OCI-LY7 (cell line): ENCODE data around the gene SIGLEC6. TPM values are rescaled to one million over a fixed set of nuclear protein-coding genes. Genes with fewer than 3 reads are reported as not detected.

ENCODE experiments used
- BruUV-seq: library from RNA; stranded (reverse); fragments of 400-500 nt; replicated peaks from 2 replicates; lab custom pipeline; 2021; lab: Mats Ljungman, UMichigan
- CTCF ChIA-PET: fragments of 300-600 bp; sonication (Branson Sonifier 250); formaldehyde crosslinking; loops from one replicate; lab custom pipeline; 2022; ENCODE audit warnings: antibody characterized with exemption; ENCODE audit not compliant: unreplicated experiment; lab: Charles Lee
- POLR2A ChIA-PET: fragments of 300-600 bp; sonication (Branson Sonifier 250); formaldehyde crosslinking; loops from one replicate; lab custom pipeline; 2022; ENCODE audit warnings: antibody characterized with exemption; lab: Charles Lee
- DNase-seq: peaks from one replicate; pipeline ENCODE4 v3.0.0-alpha.2; 2015; ENCODE audit warnings: low spot score
- H2AFZ ChIP-seq: fragments of 200-600 bp; sonication (generic), shearing (Covaris generic); 2 replicates; pipeline ENCODE4 v1.6.1; 2014; ENCODE audit warnings: mild to moderate bottlenecking, antibody characterized with exemption, low read length, moderate library complexity
- H3K27ac ChIP-seq: fragments of 200-600 bp; sonication (generic); 2 replicates; pipeline ENCODE4 v1.5.1; 2014; ENCODE audit warnings: mixed run types, low read depth, mild to moderate bottlenecking, moderate library complexity, low read length, inconsistent platforms; ENCODE audit not compliant: poor library complexity, severe bottlenecking
- H3K36me3 ChIP-seq: fragments of 200-600 bp; sonication (generic); 2 replicates; pipeline ENCODE4 v1.6.1; 2014; ENCODE audit warnings: mild to moderate bottlenecking, antibody characterized with exemption, low read length, moderate library complexity, mixed read lengths; ENCODE audit not compliant: insufficient read depth
- H3K4me1 ChIP-seq: fragments of 200-600 bp; sonication (generic); 2 replicates; pipeline ENCODE4 v1.5.1; 2014; ENCODE audit warnings: mild to moderate bottlenecking, low read length; ENCODE audit not compliant: insufficient read depth, poor library complexity, severe bottlenecking
- H3K4me2 ChIP-seq: fragments of 200-600 bp; sonication (generic); 2 replicates; pipeline ENCODE4 v1.6.1; 2014; ENCODE audit warnings: mild to moderate bottlenecking, low read length
- H3K4me3 ChIP-seq: fragments of 200-600 bp; sonication (generic); 2 replicates; pipeline ENCODE4 v1.5.1; 2014; ENCODE audit warnings: mild to moderate bottlenecking, low read depth, low read length; ENCODE audit not compliant: poor library complexity, severe bottlenecking
- H3K79me2 ChIP-seq: fragments of 200-600 bp; sonication (generic); 2 replicates; pipeline ENCODE4 v1.6.1; 2016; ENCODE audit warnings: low read depth, mild to moderate bottlenecking, low read length, moderate library complexity, mixed read lengths; ENCODE audit not compliant: insufficient read depth
- H3K9me2 ChIP-seq: fragments of 200-600 bp; sonication (generic); 2 replicates; pipeline ENCODE4 v1.6.1; 2016; ENCODE audit warnings: mild to moderate bottlenecking, low read length, mixed read lengths; ENCODE audit not compliant: insufficient read depth
- H3K9me3 ChIP-seq: fragments of 200-600 bp; sonication (generic); 2 replicates; pipeline ENCODE4 v1.6.1; 2014; ENCODE audit warnings: mild to moderate bottlenecking, mixed run types, low read length, mixed read lengths
- H4K20me1 ChIP-seq: fragments of 200-600 bp; sonication (generic); 2 replicates; pipeline ENCODE4 v1.6.1; 2014; ENCODE audit warnings: mild to moderate bottlenecking, antibody characterized with exemption, low read length, moderate library complexity, mixed read lengths; ENCODE audit not compliant: insufficient read depth
- EZH2phosphoT487 ChIP-seq: fragments of 200-600 bp; sonication (generic); IDR thresholded peaks from 2 replicates; pipeline ENCODE4 v1.6.1; 2018; ENCODE audit warnings: low read depth, borderline replicate concordance, mild to moderate bottlenecking, mixed run types, antibody characterized with exemption, low read length, moderate library complexity, mixed read lengths
- intact Hi-C: fragments of 100-400 bp; cut with micrococcal nuclease; formaldehyde crosslinking; loops from one replicate; pipeline ENCODE4 v1.10.0; 2022; ENCODE audit not compliant: unreplicated experiment
- total RNA-seq, 2 experiments: library from RNA; depleted of rRNA in 1 of 2; stranded (reverse); fragments of >200 nt in 1 of 2; shearing (Covaris generic) in 1 of 2; gene quantifications; 2 replicates each; pipeline ENCODE4 v1.2.3, GENCODE V29; 2014 to 2022
- TF ChIP-seq, protein P1 (sequence below): fragments of 200-600 bp; sonication (generic); conservative IDR thresholded peaks from 2 replicates; pipeline ENCODE4 v1.5.1; 2014; ENCODE audit warnings: mild to moderate bottlenecking, antibody characterized with exemption, low read length, moderate library complexity, mixed read lengths

The SIGLEC6 gene
- total RNA-seq, 2 experiments from 2014 or later, result not detected

DNA sequence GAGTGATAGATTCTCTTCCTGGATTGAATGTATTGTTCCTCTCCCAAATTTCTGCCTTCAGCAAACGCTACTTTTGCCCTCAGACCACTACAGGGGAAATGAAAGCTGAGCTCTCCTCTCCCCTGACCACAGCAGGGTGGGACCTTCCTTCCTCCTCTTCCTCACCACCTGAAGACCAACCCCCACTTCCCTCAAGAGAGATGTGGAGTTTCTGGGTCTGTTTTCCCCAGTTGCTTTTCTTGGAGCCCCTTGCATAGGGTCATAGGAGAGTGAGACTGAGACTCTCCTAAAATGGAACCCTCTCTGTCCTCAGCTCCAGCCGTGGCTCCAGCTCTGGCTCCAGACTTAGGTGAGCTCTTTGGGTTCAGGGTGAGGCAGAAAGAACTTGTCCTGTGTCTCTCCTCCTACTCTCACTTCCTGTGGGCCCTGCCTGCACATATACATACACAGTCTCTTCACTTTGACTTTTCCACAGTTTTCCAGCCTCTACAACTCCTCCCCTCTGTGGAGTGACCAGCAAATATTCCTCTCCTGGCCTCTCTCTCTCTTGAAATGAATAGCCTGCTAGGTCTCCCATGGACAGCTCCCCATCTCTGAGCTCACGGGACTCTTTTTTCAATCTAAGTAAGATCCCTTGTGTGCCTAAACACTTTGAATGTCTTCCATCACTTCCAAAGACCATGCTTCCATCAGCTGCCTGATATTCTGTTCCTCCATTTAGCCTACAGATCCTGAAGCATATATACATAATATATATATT, 20.4 kb upstream of the SIGLEC6 start:
- Histone ChIP-seq H3K27ac (no peak overlapping the region), H3K9me2 (no peaks in the 10 kb centered on the region), H3K4me1 (peaks cover 6% of the 10 kb centered on the region), H4K20me1 (no peaks in the 10 kb centered on the region), H3K79me2 (no peaks in the 10 kb centered on the region), H3K4me2 (no peak overlapping the region), H3K36me3 (no peaks in the 10 kb centered on the region), H3K9me3 (no peaks in the 10 kb centered on the region), H2AFZ (no peak overlapping the region), H3K4me3 (no peak overlapping the region)
- ChIA-PET POLR2A (no interaction called here), CTCF (no interaction called here)
- no TSS peak for BruUV-seq
- intact Hi-C loops, result no loop called here
- no peak for DNase-seq
- TF ChIP-seq, protein P1, sequence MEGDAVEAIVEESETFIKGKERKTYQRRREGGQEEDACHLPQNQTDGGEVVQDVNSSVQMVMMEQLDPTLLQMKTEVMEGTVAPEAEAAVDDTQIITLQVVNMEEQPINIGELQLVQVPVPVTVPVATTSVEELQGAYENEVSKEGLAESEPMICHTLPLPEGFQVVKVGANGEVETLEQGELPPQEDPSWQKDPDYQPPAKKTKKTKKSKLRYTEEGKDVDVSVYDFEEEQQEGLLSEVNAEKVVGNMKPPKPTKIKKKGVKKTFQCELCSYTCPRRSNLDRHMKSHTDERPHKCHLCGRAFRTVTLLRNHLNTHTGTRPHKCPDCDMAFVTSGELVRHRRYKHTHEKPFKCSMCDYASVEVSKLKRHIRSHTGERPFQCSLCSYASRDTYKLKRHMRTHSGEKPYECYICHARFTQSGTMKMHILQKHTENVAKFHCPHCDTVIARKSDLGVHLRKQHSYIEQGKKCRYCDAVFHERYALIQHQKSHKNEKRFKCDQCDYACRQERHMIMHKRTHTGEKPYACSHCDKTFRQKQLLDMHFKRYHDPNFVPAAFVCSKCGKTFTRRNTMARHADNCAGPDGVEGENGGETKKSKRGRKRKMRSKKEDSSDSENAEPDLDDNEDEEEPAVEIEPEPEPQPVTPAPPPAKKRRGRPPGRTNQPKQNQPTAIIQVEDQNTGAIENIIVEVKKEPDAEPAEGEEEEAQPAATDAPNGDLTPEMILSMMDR, result no peak
- TF ChIP-seq EZH2phosphoT487, result no peak

GRCh38 chr19:51550848-51551672, 19.6 kb upstream of the SIGLEC6 start:
- no peak overlapping the region for H3K4me2 ChIP-seq
- H3K27ac ChIP-seq, result no peak overlapping the region
- no peaks in the 10 kb centered on the region for H4K20me1 ChIP-seq
- TF ChIP-seq, protein P1, result no peak
- TF ChIP-seq EZH2phosphoT487, result no peak
- no TSS peak for BruUV-seq
- H3K4me1 ChIP-seq, result peaks cover 6% of the 10 kb centered on the region
- H3K36me3 ChIP-seq, result no peaks in the 10 kb centered on the region
- no peak overlapping the region for H3K4me3 ChIP-seq
- no peak for DNase-seq
- no peaks in the 10 kb centered on the region for H3K9me2 ChIP-seq
- H3K79me2 ChIP-seq, result no peaks in the 10 kb centered on the region
- POLR2A ChIA-PET, result no interaction called here
- no peak overlapping the region for H2AFZ ChIP-seq
- H3K9me3 ChIP-seq, result no peaks in the 10 kb centered on the region
- intact Hi-C loops, result no loop called here
- CTCF ChIA-PET, result no interaction called here
